ENCODE results near the gene GFY. TPM values are rescaled to one million over a fixed set of nuclear protein-coding genes. Genes with fewer than 3 reads are reported as not detected.

Gene GFY
- total and polyA plus RNA-seq, 10 donors, result not detected

DNA sequence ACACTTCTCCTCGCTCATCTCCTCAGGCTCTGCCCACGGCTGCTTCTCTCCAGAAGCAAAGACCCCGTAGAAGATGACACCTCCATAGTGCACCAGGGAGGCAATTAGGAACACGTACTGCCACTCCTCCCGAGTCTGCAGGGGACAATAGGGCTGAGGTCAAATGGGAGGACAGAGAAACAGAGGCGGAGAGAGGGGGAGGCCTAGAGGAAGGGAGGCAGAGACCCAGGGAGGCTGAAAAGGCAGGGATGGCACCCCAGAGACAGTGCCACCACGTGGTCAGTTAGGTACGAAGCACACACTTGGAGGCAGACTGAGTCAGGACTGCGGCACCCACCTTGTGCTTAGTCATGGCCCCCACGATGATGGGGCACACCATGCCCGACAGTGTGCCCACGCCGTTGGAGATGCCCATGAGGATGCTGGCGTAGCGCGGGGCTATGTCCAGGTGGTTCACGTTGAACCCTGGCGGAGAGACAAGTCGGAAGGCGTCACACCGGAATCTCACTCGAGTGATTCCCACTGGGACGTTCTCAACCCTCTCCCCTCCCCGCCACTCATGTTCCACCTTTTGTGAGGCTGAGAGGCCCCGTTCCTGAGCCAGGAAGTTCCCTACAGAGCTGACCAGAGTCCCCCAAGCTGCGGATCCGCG lies 5.6 kb downstream of the GFY start:
- Histone ChIP-seq H3K27ac (no peak overlapping the region), H3K9me3 (no peaks in the 10 kb centered on the region), H3K27me3 (replicated peaks in 1 of 7) (peaks cover 9 to 100% (median 97%) of the 10 kb centered on the region in 7 donors), H3K4me3 (no peak overlapping the region), H3K4me1 (peaks cover 7 to 46% (median 22%) of the 10 kb centered on the region in 6 donors), H3K36me3 (no peaks in the 10 kb centered on the region)
- intact Hi-C loops (cut with DNase I; ENCODE audit: low total_unique reads), result no loop called here
- 57 to 63% (median 61%) methylated on average over 26 to 28 of the region's 28 CpGs for WGBS, 5 donors
- DNase-seq, result no peak
- TF ChIP-seq, protein P1, sequence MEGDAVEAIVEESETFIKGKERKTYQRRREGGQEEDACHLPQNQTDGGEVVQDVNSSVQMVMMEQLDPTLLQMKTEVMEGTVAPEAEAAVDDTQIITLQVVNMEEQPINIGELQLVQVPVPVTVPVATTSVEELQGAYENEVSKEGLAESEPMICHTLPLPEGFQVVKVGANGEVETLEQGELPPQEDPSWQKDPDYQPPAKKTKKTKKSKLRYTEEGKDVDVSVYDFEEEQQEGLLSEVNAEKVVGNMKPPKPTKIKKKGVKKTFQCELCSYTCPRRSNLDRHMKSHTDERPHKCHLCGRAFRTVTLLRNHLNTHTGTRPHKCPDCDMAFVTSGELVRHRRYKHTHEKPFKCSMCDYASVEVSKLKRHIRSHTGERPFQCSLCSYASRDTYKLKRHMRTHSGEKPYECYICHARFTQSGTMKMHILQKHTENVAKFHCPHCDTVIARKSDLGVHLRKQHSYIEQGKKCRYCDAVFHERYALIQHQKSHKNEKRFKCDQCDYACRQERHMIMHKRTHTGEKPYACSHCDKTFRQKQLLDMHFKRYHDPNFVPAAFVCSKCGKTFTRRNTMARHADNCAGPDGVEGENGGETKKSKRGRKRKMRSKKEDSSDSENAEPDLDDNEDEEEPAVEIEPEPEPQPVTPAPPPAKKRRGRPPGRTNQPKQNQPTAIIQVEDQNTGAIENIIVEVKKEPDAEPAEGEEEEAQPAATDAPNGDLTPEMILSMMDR (IDR thresholded peaks at IDR 0.05 in 8 of 11, conservative IDR thresholded peaks at IDR 0.05 in 3 of 11), result peak in 4 of 11 experiments; percentile 6 to 31 (median 27)
- TF ChIP-seq POLR2AphosphoS5 (IDR thresholded peaks at IDR 0.05) (no peak), POLR2A (IDR thresholded peaks at IDR 0.05) (no peak)

DNA sequence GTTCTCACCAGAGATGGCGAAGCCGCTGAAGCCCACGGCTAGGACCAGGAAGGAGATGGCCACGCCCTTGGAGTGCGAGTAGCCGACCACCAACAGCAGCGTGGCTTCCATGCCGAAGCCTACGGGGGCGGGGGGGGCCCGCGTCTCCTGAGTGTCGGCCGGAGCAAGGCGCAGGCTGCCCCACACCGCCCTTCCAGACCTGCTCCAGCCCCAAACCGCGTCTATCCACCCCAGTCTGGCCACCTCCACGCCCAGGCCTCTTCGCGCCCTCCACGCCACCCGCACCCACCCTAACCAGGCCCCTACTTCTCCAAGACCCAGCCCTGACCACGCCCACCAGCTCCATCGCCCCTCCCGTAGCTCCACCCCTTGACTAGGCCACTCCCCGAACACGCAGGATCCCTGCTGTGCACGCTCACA lies 6.2 kb downstream of the GFY start:
- Histone ChIP-seq H3K4me1 (peaks cover 7 to 43% (median 22%) of the 10 kb centered on the region in 6 donors), H3K36me3 (no peaks in the 10 kb centered on the region), H3K27ac (no peak overlapping the region), H3K27me3 (replicated peaks in 1 of 7) (peaks cover 9 to 100% (median 97%) of the 10 kb centered on the region in 7 donors), H3K4me3 (no peak overlapping the region), H3K9me3 (no peaks in the 10 kb centered on the region)
- intact Hi-C loops (cut with DNase I; ENCODE audit: low total_unique reads), result no loop called here
- TF ChIP-seq, protein P1 (IDR thresholded peaks at IDR 0.05 in 8 of 11, conservative IDR thresholded peaks at IDR 0.05 in 3 of 11), result no peak
- no peak for TF ChIP-seq POLR2A (IDR thresholded peaks at IDR 0.05)
- no peak for TF ChIP-seq POLR2AphosphoS5 (IDR thresholded peaks at IDR 0.05)
- WGBS, 5 donors, result 38 to 48% (median 41%) methylated on average over 26 to 29 of the region's 29 CpGs
- no peak for DNase-seq

DNA sequence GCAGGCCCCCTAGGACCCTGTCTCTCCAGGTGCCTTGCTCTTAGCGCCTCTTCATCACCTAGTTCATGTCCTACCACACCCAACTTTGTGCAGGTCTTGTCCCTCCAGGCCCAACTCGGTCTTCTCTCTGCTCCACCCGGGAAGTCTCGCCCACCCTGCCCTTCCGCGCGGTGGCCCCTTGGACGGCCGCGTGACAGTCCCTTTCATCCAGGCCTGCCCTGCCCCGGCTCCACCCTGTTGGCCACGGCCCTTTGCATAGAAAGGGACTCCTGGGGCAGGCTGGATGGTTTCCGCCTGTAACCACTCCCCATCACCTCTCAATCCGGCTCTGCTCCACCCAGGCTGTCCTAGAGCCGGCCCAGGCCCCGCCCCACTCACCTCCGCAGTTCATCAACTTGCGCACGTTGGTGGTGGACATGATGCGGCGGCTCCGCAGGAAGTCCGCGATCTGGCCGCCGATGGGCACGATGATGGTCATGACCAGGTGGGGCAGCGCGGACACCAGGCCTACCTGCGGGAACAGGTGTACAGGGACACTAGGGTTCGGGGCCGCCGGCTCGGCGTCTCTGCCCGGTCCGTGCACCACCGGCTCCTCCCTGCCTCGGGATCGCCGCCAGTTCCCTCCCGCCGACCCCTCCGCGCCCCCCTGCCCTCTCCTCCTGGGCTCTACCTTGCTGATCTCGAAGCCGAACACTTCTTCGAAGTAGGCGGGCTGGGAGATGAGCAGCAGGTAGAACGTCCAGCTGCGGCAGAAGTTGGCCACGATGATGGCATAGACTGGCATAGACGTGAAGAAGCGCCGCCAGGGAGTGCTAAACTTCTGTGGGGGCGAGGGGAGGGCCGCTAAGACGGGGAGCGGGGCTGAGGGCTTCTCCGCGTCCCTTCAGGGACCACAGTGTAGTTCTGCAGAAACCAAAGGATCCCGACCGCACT lies 7.2 kb downstream of the GFY start:
- 9 to 11% (median 10%) methylated on average over 39 to 63 of the region's 63 CpGs for WGBS, 5 donors
- H3K4me1 ChIP-seq, result peaks cover 7 to 43% (median 26%) of the 10 kb centered on the region in 6 donors
- H3K9me3 ChIP-seq, result no peaks in the 10 kb centered on the region
- DNase-seq, result no peak
- peak overlapping the region in 2 of 8 donors; percentile 13 to 27 for H3K4me3 ChIP-seq
- peaks cover 9 to 100% (median 97%) of the 10 kb centered on the region in 7 donors for H3K27me3 ChIP-seq (replicated peaks in 1 of 7)
- H3K36me3 ChIP-seq, result no peaks in the 10 kb centered on the region
- no peak overlapping the region for H3K27ac ChIP-seq
- TF ChIP-seq, protein P1 (IDR thresholded peaks at IDR 0.05 in 8 of 11, conservative IDR thresholded peaks at IDR 0.05 in 3 of 11), result peak in 1 of 11 experiments; percentile 20
- no peak for TF ChIP-seq POLR2AphosphoS5 (IDR thresholded peaks at IDR 0.05)
- intact Hi-C loops (cut with DNase I; ENCODE audit: low total_unique reads), result no loop called here
